HCT116 (cell line): Measurements from ENCODE around the gene OR4D9. TPM values are rescaled to one million over a fixed set of nuclear protein-coding genes. Genes with fewer than 3 reads are reported as not detected.

Experiments used
- ATAC-seq: fragments of 200-7000 bp; cut with Tn5 transposase; 2 replicates; pipeline ENCODE4 v1.9.1; 2020; ENCODE audit warnings: mild to moderate bottlenecking, moderate library complexity
- BruUV-seq: library from RNA; stranded (reverse); fragments of 400-500 nt; replicated peaks from 2 replicates; lab custom pipeline; 2021; lab: Mats Ljungman, UMichigan
- CTCF ChIA-PET: fragments of 300-600 bp; sonication (Branson Sonifier 250); formaldehyde crosslinking; loops from one replicate; lab custom pipeline; 2021; ENCODE audit warnings: antibody characterized with exemption; lab: Charles Lee
- POLR2A ChIA-PET: fragments of 300-600, 350-600 bp; sonication (Branson Sonifier 250); formaldehyde crosslinking; loops from one replicate; lab custom pipeline; 2021; ENCODE audit warnings: antibody characterized with exemption; lab: Charles Lee
- RAD21 ChIA-PET, 2 experiments: fragments of 300-600 bp; sonication (Branson Sonifier 250); formaldehyde crosslinking; loops; one replicate each; lab custom pipeline; 2023; ENCODE audit warnings: low total read pairs in 2 of 2; ENCODE audit not compliant: uncharacterized antibody in 2 of 2, unreplicated experiment in 2 of 2, low non-redundant PET in 1 of 2; lab: Charles Lee
- DNase-seq: peaks from one replicate; pipeline ENCODE4 v3.0.0-alpha.2; 2010; ENCODE audit warnings: low read depth, low spot score
- H2AFZ ChIP-seq: fragments of 200-600 bp; shearing (Covaris generic), sonication (generic); 2 replicates; pipeline ENCODE4 v1.6.1; 2017; ENCODE audit warnings: low read depth, mixed run types, mixed read lengths, antibody characterized with exemption, low read length; ENCODE audit not compliant: poor library complexity, severe bottlenecking
- H3K27ac ChIP-seq: 2 replicates; pipeline ENCODE4 v1.5.1; 2012; ENCODE audit warnings: low read depth, low read length
- H3K27me3 ChIP-seq: fragments of 200-600 bp; sonication (generic); 2 replicates; pipeline ENCODE4 v1.6.1; 2016; ENCODE audit warnings: mixed run types, low read length, mixed read lengths; ENCODE audit not compliant: insufficient read depth
- H3K36me3 ChIP-seq, 2 experiments: fragments of 200-500 bp in 1 of 2; fragments of 200-600 bp in 1 of 2; sonication (Bioruptor generic) in 1 of 2; sonication (generic) in 1 of 2; 2 replicates each; pipeline versions ENCODE4 v1.5.1 to v1.6.1; 2014 to 2016; ENCODE audit warnings: low read length in 2 of 2, inconsistent platforms in 1 of 2, mixed read lengths in 1 of 2, mixed run types in 1 of 2; ENCODE audit not compliant: insufficient read depth in 2 of 2, control insufficient read depth in 1 of 2
- H3K4me1 ChIP-seq, 2 experiments: fragments of 200-600 bp in 1 of 2; sonication (generic) in 1 of 2; 2 replicates each; pipeline versions ENCODE4 v1.5.1 to v1.6.1; 2012 to 2017; ENCODE audit warnings: low read length in 2 of 2, inconsistent platforms in 1 of 2, mild to moderate bottlenecking in 1 of 2, mixed read lengths in 1 of 2, mixed run types in 1 of 2, moderate library complexity in 1 of 2; ENCODE audit not compliant: insufficient read depth in 2 of 2, control insufficient read depth in 1 of 2
- H3K4me2 ChIP-seq: fragments of 200-600 bp; sonication (generic); 2 replicates; pipeline ENCODE4 v1.6.1; 2017; ENCODE audit warnings: mixed run types, low read length, mixed read lengths
- H3K4me3 ChIP-seq, 2 experiments: fragments of 200-600 bp in 1 of 2; sonication (generic) in 1 of 2; replicated peaks in 1 of 2; 2 replicates each; pipeline ENCODE4 v1.5.1; 2011 to 2016; ENCODE audit warnings: low read length in 2 of 2, control low read depth in 1 of 2, low read depth in 1 of 2, mild to moderate bottlenecking in 1 of 2, mixed read lengths in 1 of 2, mixed run types in 1 of 2
- H3K79me2 ChIP-seq: fragments of 200-600 bp; sonication (generic); 2 replicates; pipeline ENCODE4 v1.6.1; 2017; ENCODE audit warnings: mild to moderate bottlenecking, mixed run types, low read length, moderate library complexity, mixed read lengths; ENCODE audit not compliant: insufficient read depth
- H3K9ac ChIP-seq: fragments of 200-600 bp; sonication (generic); 2 replicates; pipeline ENCODE4 v1.6.1; 2016; ENCODE audit warnings: low read length, mixed read lengths
- H3K9me2 ChIP-seq: fragments of 200-600 bp; sonication (generic), shearing (Covaris generic); 2 replicates; pipeline ENCODE4 v1.6.1; 2017; ENCODE audit warnings: mixed run types, mild to moderate bottlenecking, moderate library complexity; ENCODE audit not compliant: insufficient read depth
- H3K9me3 ChIP-seq, 2 experiments: fragments of 200-500 bp in 1 of 2; fragments of 200-600 bp in 1 of 2; sonication (Bioruptor generic) in 1 of 2; sonication (generic) in 1 of 2; 2 replicates each; pipeline ENCODE4 v1.6.1; 2014 to 2017; ENCODE audit warnings: low read length in 2 of 2, mixed read lengths in 2 of 2, inconsistent platforms in 1 of 2, low read depth in 1 of 2, mild to moderate bottlenecking in 1 of 2, mixed run types in 1 of 2, moderate library complexity in 1 of 2; ENCODE audit not compliant: control insufficient read depth in 1 of 2, insufficient read depth in 1 of 2
- H4K20me1 ChIP-seq: fragments of 200-600 bp; sonication (generic), shearing (Covaris generic); 2 replicates; pipeline ENCODE4 v1.6.1; 2017; ENCODE audit warnings: mixed run types, mild to moderate bottlenecking, moderate library complexity; ENCODE audit not compliant: insufficient read depth
- ATF3 ChIP-seq: IDR thresholded peaks from 2 replicates; pipeline ENCODE4 v1.6.1; 2012
- CBX3 ChIP-seq: IDR thresholded peaks from 2 replicates; pipeline ENCODE4 v1.6.1; 2012; ENCODE audit warnings: low read depth
- CEBPB ChIP-seq: IDR thresholded peaks from 2 replicates; pipeline ENCODE4 v1.6.1; 2012; ENCODE audit warnings: low read depth
- EZH2 ChIP-seq: fragments of 200-600 bp; sonication (generic); IDR thresholded peaks from 2 replicates; pipeline ENCODE4 v1.6.1; 2017; ENCODE audit warnings: antibody characterized with exemption, mixed run types
- EZH2phosphoT487 ChIP-seq: fragments of 200-600 bp; IDR thresholded peaks from 2 replicates; pipeline ENCODE4 v1.6.1; 2018; ENCODE audit warnings: antibody characterized with exemption, borderline replicate concordance
- FOSL1 ChIP-seq: IDR thresholded peaks from 2 replicates; pipeline ENCODE4 v1.6.1; 2012; ENCODE audit warnings: low read depth
- JUND ChIP-seq: IDR thresholded peaks from 2 replicates; pipeline ENCODE4 v1.6.1; 2012
- POLR2A ChIP-seq: IDR thresholded peaks from 2 replicates; pipeline ENCODE4 v1.7.0; 2011; ENCODE audit warnings: borderline replicate concordance; ENCODE audit not compliant: insufficient read depth, insufficient read length; ENCODE audit errors: extremely low read depth
- POLR2AphosphoS5 ChIP-seq: IDR thresholded peaks from 2 replicates; pipeline ENCODE4 v1.6.1; 2011; ENCODE audit warnings: mild to moderate bottlenecking, low read depth, low read length, moderate library complexity
- RAD21 ChIP-seq: IDR thresholded peaks from 2 replicates; pipeline ENCODE4 v1.6.1; 2012; ENCODE audit warnings: low read depth, mild to moderate bottlenecking
- SIN3A ChIP-seq: IDR thresholded peaks from 2 replicates; pipeline ENCODE4 v1.6.1; 2012; ENCODE audit warnings: low read depth
- SP1 ChIP-seq: IDR thresholded peaks from 2 replicates; pipeline ENCODE4 v1.6.1; 2012; ENCODE audit warnings: low read depth
- SRF ChIP-seq: IDR thresholded peaks from 2 replicates; pipeline ENCODE4 v1.6.1; 2012; ENCODE audit warnings: low read depth
- ZFX ChIP-seq: fragments of 450-650 bp; IDR thresholded peaks from 2 replicates; pipeline ENCODE4 v1.6.1; 2017
- ZNF274 ChIP-seq: fragments of 200-500 bp; sonication (Bioruptor generic); IDR thresholded peaks from 2 replicates; pipeline ENCODE4 v1.6.1; 2014; ENCODE audit warnings: mild to moderate bottlenecking, low read depth, low read length, inconsistent platforms
- intact Hi-C: fragments of 100-400 bp; cut with micrococcal nuclease; formaldehyde crosslinking; loops from 2 replicates; pipeline ENCODE4 v1.10.0; 2022
- total RNA-seq: library from RNA; stranded (reverse); gene quantifications from one replicate; pipeline ENCODE4 v1.2.1, GENCODE V29; 2021; ENCODE audit not compliant: unreplicated experiment
- TF ChIP-seq, protein P1 (sequence below): IDR thresholded peaks from 2 replicates; pipeline ENCODE4 v1.6.1; 2012
- TF ChIP-seq, protein P2 (sequence below), 3 experiments: fragments of 200-600 bp in 1 of 3; sonication (generic) in 1 of 3; IDR thresholded peaks in 2 of 3; conservative IDR thresholded peaks in 1 of 3; 2 replicates each; pipeline ENCODE4 v1.5.1; 2012 to 2017; ENCODE audit warnings: low read depth in 2 of 3, low read length in 2 of 3, antibody characterized with exemption in 1 of 3, borderline replicate concordance in 1 of 3, control low read depth in 1 of 3, mild to moderate bottlenecking in 1 of 3, mixed read lengths in 1 of 3, mixed run types in 1 of 3, moderate library complexity in 1 of 3; ENCODE audit not compliant: insufficient read depth in 1 of 3

Gene OR4D9
- total RNA-seq, 1 experiment from 2014 or later, result not detected

DNA sequence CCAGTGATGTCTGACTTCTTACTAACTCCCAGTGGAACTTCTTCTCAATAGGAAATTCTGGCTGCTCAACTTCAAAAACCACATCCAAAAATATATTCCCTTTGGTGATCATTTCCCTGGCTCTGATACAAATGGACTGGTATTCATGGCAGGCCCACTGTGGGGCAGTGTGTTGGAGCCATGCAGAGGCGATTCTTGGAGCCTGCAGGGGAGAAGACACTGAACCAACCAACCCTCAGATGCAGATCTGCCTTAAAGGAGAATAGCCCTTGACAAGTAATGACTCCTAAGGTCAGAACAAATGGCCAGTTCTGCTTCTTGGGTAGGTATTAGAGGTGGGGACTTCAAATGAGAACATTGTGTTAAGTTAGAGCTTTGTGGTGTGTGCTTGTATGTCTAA is 12.2 kb downstream of the OR4D9 start:
- no peak overlapping the region for H3K27ac ChIP-seq
- POLR2A ChIA-PET, result no interaction called here
- H3K4me2 ChIP-seq, result no peak overlapping the region
- no TSS peak for BruUV-seq
- DNase-seq (peak; percentile 19), ATAC-seq (peak; percentile 95)
- RAD21 ChIA-PET, result no interaction called here
- H3K27me3 ChIP-seq, result no peaks in the 10 kb centered on the region
- no peak overlapping the region for H3K9ac ChIP-seq
- no peaks in the 10 kb centered on the region for H3K36me3 ChIP-seq
- CTCF ChIA-PET, result no interaction called here
- H3K4me1 ChIP-seq, result no peaks in the 10 kb centered on the region
- no peaks in the 10 kb centered on the region for H3K9me3 ChIP-seq
- intact Hi-C loops, result loop anchor here (5.0 kb wide), 1 partner anchor 159 kb away; no protein-coding TSS in a partner anchor
- H3K4me3 ChIP-seq, result no peak overlapping the region
- no peaks in the 10 kb centered on the region for H3K9me2 ChIP-seq
- TF ChIP-seq, protein P1, sequence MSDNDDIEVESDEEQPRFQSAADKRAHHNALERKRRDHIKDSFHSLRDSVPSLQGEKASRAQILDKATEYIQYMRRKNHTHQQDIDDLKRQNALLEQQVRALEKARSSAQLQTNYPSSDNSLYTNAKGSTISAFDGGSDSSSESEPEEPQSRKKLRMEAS, result no peak
- TF ChIP-seq POLR2A (no peak), POLR2AphosphoS5 (no peak), CEBPB (no peak), RAD21 (peak; percentile 17; the same call in 1 of the 2 replicates), FOSL1 (no peak)
- TF ChIP-seq, protein P2, sequence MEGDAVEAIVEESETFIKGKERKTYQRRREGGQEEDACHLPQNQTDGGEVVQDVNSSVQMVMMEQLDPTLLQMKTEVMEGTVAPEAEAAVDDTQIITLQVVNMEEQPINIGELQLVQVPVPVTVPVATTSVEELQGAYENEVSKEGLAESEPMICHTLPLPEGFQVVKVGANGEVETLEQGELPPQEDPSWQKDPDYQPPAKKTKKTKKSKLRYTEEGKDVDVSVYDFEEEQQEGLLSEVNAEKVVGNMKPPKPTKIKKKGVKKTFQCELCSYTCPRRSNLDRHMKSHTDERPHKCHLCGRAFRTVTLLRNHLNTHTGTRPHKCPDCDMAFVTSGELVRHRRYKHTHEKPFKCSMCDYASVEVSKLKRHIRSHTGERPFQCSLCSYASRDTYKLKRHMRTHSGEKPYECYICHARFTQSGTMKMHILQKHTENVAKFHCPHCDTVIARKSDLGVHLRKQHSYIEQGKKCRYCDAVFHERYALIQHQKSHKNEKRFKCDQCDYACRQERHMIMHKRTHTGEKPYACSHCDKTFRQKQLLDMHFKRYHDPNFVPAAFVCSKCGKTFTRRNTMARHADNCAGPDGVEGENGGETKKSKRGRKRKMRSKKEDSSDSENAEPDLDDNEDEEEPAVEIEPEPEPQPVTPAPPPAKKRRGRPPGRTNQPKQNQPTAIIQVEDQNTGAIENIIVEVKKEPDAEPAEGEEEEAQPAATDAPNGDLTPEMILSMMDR (IDR thresholded peaks at IDR 0.05 in 2 of 3, conservative IDR thresholded peaks at IDR 0.05 in 1 of 3; ENCODE audit: borderline replicate concordance in 1 of 3, insufficient read depth in 1 of 3, low read depth in 2 of 3, low read length in 2 of 3), result peak in 2 of 3 experiments; percentile 41; a peak in 5 of 6 replicates
- no peaks in the 10 kb centered on the region for H3K79me2 ChIP-seq
- H2AFZ ChIP-seq, result no peak overlapping the region
- H4K20me1 ChIP-seq, result no peaks in the 10 kb centered on the region

DNA sequence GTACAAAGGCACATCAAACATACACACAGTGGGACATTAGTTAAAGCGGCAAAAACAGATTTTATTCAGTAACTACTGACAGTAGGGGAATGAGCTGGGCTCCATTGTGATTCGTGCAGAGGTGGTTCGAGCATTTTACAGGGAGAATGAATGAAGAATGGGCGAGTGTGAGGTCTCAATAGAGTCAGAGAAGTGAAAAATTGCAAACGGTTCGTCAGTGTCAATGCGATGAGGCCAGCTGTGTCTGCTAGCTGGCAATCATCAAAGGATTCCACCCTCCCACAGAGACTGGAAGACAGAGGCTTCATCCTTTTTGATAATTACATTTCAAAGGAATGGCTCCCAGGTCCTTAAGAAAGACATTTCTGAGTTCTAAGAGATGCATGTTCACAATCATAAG is 17.4 kb downstream of the OR4D9 start:
- H4K20me1 ChIP-seq, result no peaks in the 10 kb centered on the region
- no peak overlapping the region for H3K27ac ChIP-seq
- ChIA-PET CTCF (no interaction called here), RAD21 (no interaction called here), POLR2A (no interaction called here)
- TF ChIP-seq CBX3 (no peak), POLR2A (no peak), SIN3A (no peak), ATF3 (no peak), ZNF274 (no peak), JUND (no peak), SP1 (no peak), CEBPB (no peak), SRF (no peak), EZH2phosphoT487 (no peak), EZH2 (no peak), ZFX (no peak), RAD21 (no peak)
- TF ChIP-seq, protein P1, result no peak
- no peaks in the 10 kb centered on the region for H3K4me1 ChIP-seq
- H2AFZ ChIP-seq, result no peak overlapping the region
- no peak for DNase-seq
- intact Hi-C loops, result no loop called here
- ATAC-seq, result no peak
- no TSS peak for BruUV-seq
- H3K27me3 ChIP-seq, result no peaks in the 10 kb centered on the region
- H3K9me2 ChIP-seq, result no peaks in the 10 kb centered on the region
- H3K9me3 ChIP-seq, result no peaks in the 10 kb centered on the region
- no peaks in the 10 kb centered on the region for H3K79me2 ChIP-seq
- H3K4me3 ChIP-seq, result no peak overlapping the region
- no peaks in the 10 kb centered on the region for H3K36me3 ChIP-seq
- no peak overlapping the region for H3K4me2 ChIP-seq
- no peak overlapping the region for H3K9ac ChIP-seq
